NCI-H524 treated with DMSO at 0.1 percent for 48 hours (cell line): Measurements from ENCODE around the gene IRX4.
"Not testable (repeated sequence)": the region's sequence is repeated elsewhere in the genome, so short reads cannot be mapped to it uniquely, and the experiment has no call there.

ENCODE experiments used
- DNase-seq: peaks from one replicate; lab custom pipeline; 2025; lab: John Stamatoyannopoulos, UW

Gene IRX4

GRCh38 chr5:1856596-1857255, 26.0 kb downstream of the IRX4 start:
- DNase-seq: no peak

- DNase-seq: no peak
Observed at GRCh38 chr5:1855596-1855995, 27.1 kb downstream of the IRX4 start.

- no peak for DNase-seq
Observed at GRCh38 chr5:1855075-1855474, 27.6 kb downstream of the IRX4 start.

- DNase-seq: no peak
Observed at GRCh38 chr5:1853531-1853930, 29.2 kb downstream of the IRX4 start.

- no peak for DNase-seq
Observed at GRCh38 chr5:1852324-1852947, 30.3 kb downstream of the IRX4 start.

GRCh38 chr5:1851290-1851934, 31.3 kb downstream of the IRX4 start:
- no peak for DNase-seq

- DNase-seq: no peak
Observed at GRCh38 chr5:1850324-1851154, 32.2 kb downstream of the IRX4 start.

- DNase-seq: no peak
Observed at GRCh38 chr5:1847611-1848010, 35.1 kb downstream of the IRX4 start.

GRCh38 chr5:1847056-1847455, 35.7 kb downstream of the IRX4 start:
- DNase-seq: no peak

GRCh38 chr5:1846583-1846982, 36.1 kb downstream of the IRX4 start:
- DNase-seq: no peak

GRCh38 chr5:1845696-1846095, 37.0 kb downstream of the IRX4 start:
- DNase-seq: no peak

GRCh38 chr5:1844708-1845436, 37.9 kb downstream of the IRX4 start:
- no peak for DNase-seq

GRCh38 chr5:1843761-1844160, 39.0 kb downstream of the IRX4 start:
- not testable (repeated sequence) for DNase-seq

GRCh38 chr5:1842004-1842819, 40.5 kb downstream of the IRX4 start:
- DNase-seq: no peak

GRCh38 chr5:1840741-1841521, 41.8 kb downstream of the IRX4 start:
- no peak for DNase-seq

- DNase-seq: no peak
Observed at GRCh38 chr5:1840071-1840547, 42.6 kb downstream of the IRX4 start.

GRCh38 chr5:1838013-1838412, 44.7 kb downstream of the IRX4 start:
- no peak for DNase-seq

GRCh38 chr5:1836891-1837880, 45.5 kb downstream of the IRX4 start:
- DNase-seq: no peak
